Large intestine (tissue), 3 donors: ENCODE data around the gene DHRSX. TPM values are rescaled to one million over a fixed set of nuclear protein-coding genes. Genes with fewer than 3 reads are reported as not detected.
"Not testable (repeated sequence)": the region's sequence is repeated elsewhere in the genome, so short reads cannot be mapped to it uniquely, and the experiment has no call there.

ENCODE experiments used
- DNase-seq, 2 donors: peaks; one replicate each; pipeline versions ENCODE4 v3.0.0 to v3.0.0-alpha.2; 2013
- H3K27ac ChIP-seq: one replicate; pipeline ENCODE4 v1.5.1; 2013; ENCODE audit warnings: low read length
- H3K27me3 ChIP-seq: 2 replicates; pipeline ENCODE4 v1.6.1; 2013; ENCODE audit warnings: low read length; ENCODE audit not compliant: control insufficient read depth, insufficient read depth
- H3K36me3 ChIP-seq: 2 replicates; pipeline ENCODE4 v1.6.1; 2013; ENCODE audit warnings: low read length; ENCODE audit not compliant: control insufficient read depth, insufficient read depth
- H3K4me1 ChIP-seq: one replicate; pipeline ENCODE4 v1.6.1; 2013; ENCODE audit warnings: low read length; ENCODE audit not compliant: control insufficient read depth, insufficient read depth
- H3K4me3 ChIP-seq: one replicate; pipeline ENCODE4 v1.5.1; 2013; ENCODE audit warnings: low read length
- H3K9me3 ChIP-seq: one replicate; pipeline ENCODE4 v1.6.1; 2013; ENCODE audit warnings: mild to moderate bottlenecking, low read depth, low read length, moderate library complexity; ENCODE audit not compliant: control insufficient read depth
- WGBS: methylation state at CpG from one replicate; pipeline ENCODE4 v1.1.5; 2013; ENCODE audit warnings: low lambda C conversion rate; ENCODE audit not compliant: insufficient coverage; 5-methylcytosine and 5-hydroxymethylcytosine counted together
- polyA plus RNA-seq: library from polyadenylated mRNA; unstranded; fragments of 120-200 nt; gene quantifications from one replicate; pipeline ENCODE4 v1.2.1, GENCODE V29; 2013

DHRSX gene
- polyA plus RNA-seq, 1 donor = 17.9 TPM

DNA sequence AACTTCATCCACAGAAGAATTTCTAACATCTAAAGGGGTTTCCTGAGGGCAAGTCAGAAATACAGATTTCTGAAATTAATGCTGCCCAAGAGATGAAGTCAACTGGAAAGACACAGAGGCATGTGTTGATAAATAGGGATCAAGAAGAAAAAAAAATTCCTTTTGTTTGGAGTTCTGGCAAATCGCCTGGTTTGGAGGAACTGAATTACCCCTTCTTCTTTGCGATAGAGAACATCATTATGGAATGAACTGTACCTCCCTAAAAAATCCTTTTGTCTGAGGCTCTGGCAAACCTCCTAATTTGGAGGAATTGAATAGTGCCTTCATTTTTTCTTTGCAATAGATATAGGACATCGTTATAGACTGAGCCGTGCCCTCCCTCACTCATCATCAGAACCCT is 200.9 kb downstream of the DHRSX start:
- H3K27me3 ChIP-seq = no peaks in the 10 kb centered on the region
- H3K9me3 ChIP-seq = peaks cover 3% of the 10 kb centered on the region
- H3K27ac ChIP-seq = no peak overlapping the region
- H3K36me3 ChIP-seq = no peaks in the 10 kb centered on the region
- DNase-seq = no peak
- no peak overlapping the region for H3K4me3 ChIP-seq
- no CpG with 5 or more reads among the region's 4 CpGs for WGBS
- no peaks in the 10 kb centered on the region for H3K4me1 ChIP-seq

GRCh38 chrX:2286731-2287130 is 214.0 kb downstream of the DHRSX start:
- H3K27ac ChIP-seq = no peak overlapping the region
- no peak overlapping the region for H3K4me3 ChIP-seq
- no peaks in the 10 kb centered on the region for H3K9me3 ChIP-seq
- H3K36me3 ChIP-seq = peaks cover 21% of the 10 kb centered on the region
- no peaks in the 10 kb centered on the region for H3K4me1 ChIP-seq
- no CpG with 5 or more reads among the region's 2 CpGs for WGBS
- H3K27me3 ChIP-seq = no peaks in the 10 kb centered on the region
- no peak for DNase-seq

- Histone ChIP-seq H3K4me1 (no peaks in the 10 kb centered on the region), H3K27ac (no peak overlapping the region), H3K9me3 (no peaks in the 10 kb centered on the region), H3K4me3 (no peak overlapping the region), H3K27me3 (no peaks in the 10 kb centered on the region), H3K36me3 (peaks cover 14% of the 10 kb centered on the region)
- no peak for DNase-seq
- 92% methylated on average over 2 of the region's 4 CpGs for WGBS
These were observed 216.2 kb downstream of the DHRSX start for GRCh38 chrX:2284601-2285000.

- Histone ChIP-seq H3K4me1 (no peaks in the 10 kb centered on the region), H3K9me3 (no peaks in the 10 kb centered on the region)
- WGBS = 98% methylated on average over 3 of the region's 3 CpGs
These were observed 216.6 kb downstream of the DHRSX start for GRCh38 chrX:2284133-2284532.

DNA sequence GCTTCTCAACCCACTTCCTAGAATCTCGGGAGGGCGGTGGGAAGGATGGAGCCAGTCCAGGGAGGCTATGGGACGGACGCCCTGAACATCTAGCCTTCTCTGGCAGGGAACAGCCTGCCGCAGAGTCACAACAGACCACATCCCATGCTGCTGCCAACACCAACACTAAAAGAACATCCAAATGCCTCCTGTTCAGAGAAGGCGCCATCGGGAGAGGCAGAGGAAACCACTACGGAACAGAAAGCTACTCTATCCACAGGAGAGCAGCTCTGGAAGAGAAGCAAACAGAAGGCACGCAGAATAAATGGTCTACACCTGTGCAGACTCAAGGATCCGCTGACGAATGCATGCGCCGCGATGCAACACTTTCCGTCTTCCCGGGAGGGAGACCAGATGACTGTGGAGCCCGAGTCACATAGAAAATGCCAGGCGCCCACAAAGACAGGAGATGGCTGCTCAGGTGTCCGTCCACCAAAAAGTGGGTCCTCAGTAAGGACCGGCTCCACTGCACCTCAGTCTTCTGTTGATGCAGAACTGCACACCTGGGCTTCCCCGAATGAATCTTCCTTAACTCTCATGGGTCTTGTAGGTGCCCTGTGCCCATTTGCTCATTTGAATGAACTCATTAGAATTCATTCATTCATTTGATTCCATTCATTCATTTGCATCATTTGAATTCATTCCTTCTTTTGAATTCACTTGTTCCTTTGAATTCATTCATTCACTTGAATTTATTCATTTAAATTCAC is 217.5 kb downstream of the DHRSX start:
- no peaks in the 10 kb centered on the region for H3K4me1 ChIP-seq
- H3K9me3 ChIP-seq = no peaks in the 10 kb centered on the region
- no peak for DNase-seq
- H3K36me3 ChIP-seq = peaks cover 10% of the 10 kb centered on the region
- H3K27me3 ChIP-seq = no peaks in the 10 kb centered on the region
- H3K4me3 ChIP-seq = no peak overlapping the region
- no peak overlapping the region for H3K27ac ChIP-seq
- WGBS = no CpG with 5 or more reads among the region's 21 CpGs

More at GRCh38 chrX:2284133-2284532, 216.6 kb downstream of the DHRSX start:
- Histone ChIP-seq H3K4me3 (no peak overlapping the region), H3K27me3 (no peaks in the 10 kb centered on the region), H3K27ac (no peak overlapping the region), H3K36me3 (peaks cover 10% of the 10 kb centered on the region)
- DNase-seq = no peak

DNA sequence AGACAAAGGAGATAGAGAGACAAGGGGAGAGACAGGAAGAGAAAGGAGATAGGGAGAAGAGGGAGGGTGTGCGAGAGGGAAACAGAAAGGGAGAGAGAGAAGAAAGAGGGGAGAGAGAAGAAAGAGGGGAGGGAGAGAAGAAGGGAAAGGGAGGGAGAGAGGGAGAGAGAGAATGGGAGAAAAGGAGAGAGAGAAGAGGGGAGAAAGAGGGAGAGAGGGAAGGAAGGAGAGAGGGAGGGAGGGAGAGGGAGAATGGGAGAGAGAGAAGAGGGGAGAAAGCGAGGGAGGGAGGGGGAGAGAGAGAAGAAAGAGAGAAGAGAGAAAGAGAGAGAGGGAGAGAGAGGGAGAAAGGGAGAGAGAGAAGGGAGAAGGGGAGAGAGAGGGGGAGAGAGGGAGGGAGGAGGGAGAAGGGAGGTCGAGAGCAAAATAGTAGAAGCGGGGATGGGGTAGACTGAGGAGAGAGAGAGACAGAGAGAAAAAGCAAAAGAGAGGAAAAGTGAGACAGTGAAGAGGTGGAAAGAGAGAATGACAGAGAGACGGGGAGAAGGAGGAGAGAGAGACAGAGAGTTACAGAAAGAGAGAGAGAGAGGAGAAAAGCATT is 218.2 kb downstream of the DHRSX start:
- no peaks in the 10 kb centered on the region for H3K4me1 ChIP-seq
- H3K36me3 ChIP-seq = peaks cover 7% of the 10 kb centered on the region
- WGBS = 93% methylated on average over 5 of the region's 5 CpGs
- no peaks in the 10 kb centered on the region for H3K27me3 ChIP-seq
- no peak overlapping the region for H3K27ac ChIP-seq
- no peak overlapping the region for H3K4me3 ChIP-seq
- H3K9me3 ChIP-seq = no peaks in the 10 kb centered on the region
- no peak for DNase-seq

- DNase-seq = no peak
- Histone ChIP-seq H3K4me3 (no peak overlapping the region), H3K36me3 (peaks cover 5% of the 10 kb centered on the region), H3K27me3 (no peaks in the 10 kb centered on the region), H3K27ac (no peak overlapping the region), H3K9me3 (no peaks in the 10 kb centered on the region), H3K4me1 (no peaks in the 10 kb centered on the region)
- WGBS = 50% methylated on average over 3 of the region's 5 CpGs
These were observed 228.4 kb downstream of the DHRSX start for GRCh38 chrX:2272337-2272736.

DNA sequence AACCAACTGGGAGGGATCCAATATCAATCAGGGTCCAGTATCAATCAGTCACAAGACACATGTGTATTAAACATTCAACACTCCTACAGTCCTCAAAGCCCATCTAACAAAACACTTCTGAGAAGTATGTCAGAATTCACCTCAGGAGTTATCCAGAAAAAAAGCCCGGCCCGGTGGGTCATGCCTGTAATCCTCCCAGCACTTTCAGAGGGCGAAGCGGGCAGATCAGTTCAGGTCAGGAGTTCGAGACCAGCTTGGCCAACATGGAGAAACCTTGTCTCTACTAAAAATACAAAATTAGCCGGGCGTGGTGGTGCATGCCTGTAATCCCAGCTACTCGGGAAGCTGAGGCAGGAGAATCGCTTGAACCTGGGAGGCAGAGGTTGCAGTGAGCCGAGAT is 229.2 kb downstream of the DHRSX start:
- not testable (repeated sequence) for H3K9me3 ChIP-seq, H3K27me3 ChIP-seq, H3K4me1 ChIP-seq, H3K4me3 ChIP-seq, H3K27ac ChIP-seq, H3K36me3 ChIP-seq, DNase-seq
- no CpG with 5 or more reads among the region's 10 CpGs for WGBS

DNA sequence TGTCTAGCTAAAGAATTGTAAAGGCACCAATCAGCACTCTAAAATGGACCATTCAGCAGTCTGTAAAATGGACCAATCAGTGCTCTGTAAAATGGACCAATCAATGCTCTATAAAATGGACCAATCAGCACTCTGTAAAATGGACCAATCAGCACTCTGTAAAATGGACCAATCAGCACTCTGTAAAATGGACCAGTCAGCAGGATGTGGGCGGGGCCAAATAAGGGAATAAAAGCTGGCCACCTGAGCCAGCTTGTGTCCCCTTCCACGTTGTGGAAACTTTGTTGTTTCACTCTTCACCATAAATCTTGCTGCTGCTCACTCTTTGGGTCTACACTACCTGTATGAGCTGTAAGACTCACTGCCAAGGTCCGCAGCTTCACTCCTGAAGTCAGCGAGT is 230.0 kb downstream of the DHRSX start:
- not testable (repeated sequence) for H3K4me1 ChIP-seq, H3K9me3 ChIP-seq, H3K27ac ChIP-seq, H3K4me3 ChIP-seq, H3K36me3 ChIP-seq, H3K27me3 ChIP-seq, DNase-seq
- no CpG with 5 or more reads among the region's 4 CpGs for WGBS

GRCh38 chrX:2267890-2268289 is 232.9 kb downstream of the DHRSX start:
- Histone ChIP-seq H3K27me3 (no peaks in the 10 kb centered on the region), H3K36me3 (peaks cover 11% of the 10 kb centered on the region), H3K27ac (no peak overlapping the region), H3K4me3 (no peak overlapping the region), H3K4me1 (no peaks in the 10 kb centered on the region), H3K9me3 (no peaks in the 10 kb centered on the region)
- 100% methylated on average over 2 of the region's 8 CpGs for WGBS
- DNase-seq = no peak
